Superior temporal gyrus (tissue), 1 donor: ENCODE data around the gene MCM3.

Experiments used
- DNase-seq: peaks from one replicate; pipeline ENCODE4 v3.0.0-alpha.2; 2016; ENCODE audit errors: extremely low spot score

The MCM3 gene

DNA sequence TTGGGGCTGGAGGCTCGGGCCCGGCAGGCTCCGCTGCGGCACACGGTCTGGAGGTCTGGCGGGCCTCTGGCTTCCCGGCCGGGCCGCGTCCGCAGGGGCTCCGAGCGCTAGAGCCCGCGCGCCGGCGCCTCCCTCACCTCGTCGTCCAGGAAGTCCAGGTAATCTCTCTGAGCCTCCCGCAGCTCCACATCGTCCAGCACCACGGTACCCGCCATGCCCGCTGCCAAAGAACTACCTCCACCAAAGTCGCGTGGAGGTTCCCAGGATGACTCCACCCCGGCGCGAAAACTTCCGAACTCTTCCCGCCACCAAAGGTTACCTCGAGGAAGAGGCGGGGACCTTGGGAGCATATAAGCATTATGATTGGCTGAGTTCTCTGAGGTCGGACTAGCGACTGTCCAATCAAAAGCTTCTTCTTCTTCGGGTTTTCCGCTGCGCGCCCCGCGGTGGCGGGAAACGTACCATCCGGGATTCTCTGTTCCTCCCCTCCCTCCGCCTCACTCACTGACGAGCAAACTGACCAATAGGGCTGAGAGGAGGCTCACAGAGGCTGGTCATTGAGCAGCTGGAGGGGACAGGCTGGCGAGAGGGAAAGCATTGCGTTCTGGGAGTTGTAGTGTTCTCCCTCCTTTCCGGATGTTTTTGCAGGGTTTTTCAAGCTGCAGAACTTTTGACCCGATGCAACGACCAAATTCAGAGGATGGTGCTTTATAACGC, at the start of gene MCM3:
MCM3 (minus strand) TSS at position 283 of the 717 bp plus-strand sequence; CDS start at position 215, 68 bp downstream.
- DNase-seq = peak; percentile 100

- DNase-seq = no peak
Observed at GRCh38 chr6:52333840-52334200, 49.3 kb upstream of the MCM3 start.

DNA sequence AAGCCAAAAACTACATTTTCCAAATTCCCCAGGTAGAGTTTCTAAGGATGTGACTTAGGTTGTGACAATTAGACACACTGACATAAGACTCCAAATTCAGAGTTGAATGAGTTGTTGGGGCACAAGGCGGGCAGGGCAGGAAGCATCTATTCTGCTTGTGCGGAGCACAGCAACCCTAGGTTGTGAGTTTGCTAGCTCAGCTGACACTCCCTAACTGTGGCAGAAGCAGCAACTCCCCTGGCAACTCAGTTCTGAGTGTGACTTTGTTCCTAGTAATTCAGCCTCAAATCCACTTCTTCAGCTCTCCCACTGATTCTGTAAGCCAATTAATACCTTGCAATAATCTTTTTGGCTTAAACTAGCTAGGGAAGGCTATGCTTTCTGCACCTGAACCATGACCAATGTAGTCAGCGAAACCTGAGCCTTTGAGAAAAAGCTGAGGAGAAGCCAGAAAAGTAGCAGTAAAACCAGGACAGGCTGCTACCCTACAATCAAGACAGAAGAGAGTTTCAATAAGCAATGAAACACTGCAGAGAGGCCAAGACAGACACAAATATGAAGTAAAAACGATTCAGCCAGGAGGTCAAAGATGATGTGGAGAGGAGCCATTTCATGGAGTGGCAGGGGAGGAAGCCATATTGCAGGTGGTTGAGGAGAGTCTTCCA, 47.4 kb upstream of the MCM3 start:
- no peak for DNase-seq

DNA sequence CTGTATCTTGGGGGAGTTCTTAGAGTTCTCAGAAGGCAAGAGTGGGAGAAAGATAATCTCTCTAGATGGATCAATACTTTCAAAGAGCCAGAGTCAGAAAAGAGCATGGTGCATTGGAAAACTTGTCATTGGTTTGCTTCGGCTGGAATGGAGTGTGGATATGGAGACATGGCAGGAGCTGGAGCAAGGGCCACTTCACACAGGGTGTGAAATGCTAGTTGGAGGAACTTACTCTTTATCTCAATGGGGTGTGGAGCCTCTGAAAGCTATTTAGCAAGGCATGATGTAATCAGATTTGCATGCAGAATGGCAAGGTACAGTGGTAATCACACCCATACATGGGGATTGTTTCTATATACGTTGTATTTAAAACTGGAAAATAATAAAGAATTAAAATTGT, 45.9 kb upstream of the MCM3 start:
- DNase-seq = no peak

DNA sequence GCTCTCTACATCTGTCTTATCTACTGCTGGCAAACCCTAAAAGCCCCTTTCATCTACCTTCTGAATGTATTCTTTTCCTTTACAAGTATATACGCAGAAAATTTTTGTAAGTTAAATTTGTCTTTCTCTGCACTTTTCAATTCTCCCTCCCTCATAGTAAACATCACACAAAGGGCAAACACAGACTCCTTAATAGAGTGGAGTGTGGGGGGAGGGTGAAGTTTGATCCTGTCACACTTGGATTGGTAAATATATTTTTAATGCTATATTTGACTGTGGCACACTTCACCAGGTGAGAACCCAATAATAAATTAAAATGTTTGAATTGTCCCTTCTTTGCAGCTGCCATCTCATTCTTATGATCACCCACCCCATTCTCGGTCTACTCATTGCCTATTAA, 44.2 kb upstream of the MCM3 start:
- no peak for DNase-seq

DNA sequence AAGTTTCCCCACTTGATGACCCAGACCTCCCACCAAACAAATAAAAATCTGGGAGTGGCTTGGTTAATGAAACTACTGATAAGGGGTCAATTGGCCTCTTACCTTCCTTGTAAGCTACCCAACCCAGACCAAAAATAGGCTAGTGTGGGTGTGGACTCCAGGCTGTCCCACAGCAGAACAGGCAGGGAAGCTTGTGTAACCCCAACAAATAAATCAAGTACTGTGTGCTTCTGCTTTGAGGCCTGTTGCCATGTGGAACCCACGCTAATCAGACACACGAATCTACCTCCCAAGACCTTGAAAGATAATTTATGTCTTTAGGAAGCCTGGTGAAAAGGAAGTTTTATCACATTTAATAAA, 43.7 kb upstream of the MCM3 start:
- no peak for DNase-seq

DNA sequence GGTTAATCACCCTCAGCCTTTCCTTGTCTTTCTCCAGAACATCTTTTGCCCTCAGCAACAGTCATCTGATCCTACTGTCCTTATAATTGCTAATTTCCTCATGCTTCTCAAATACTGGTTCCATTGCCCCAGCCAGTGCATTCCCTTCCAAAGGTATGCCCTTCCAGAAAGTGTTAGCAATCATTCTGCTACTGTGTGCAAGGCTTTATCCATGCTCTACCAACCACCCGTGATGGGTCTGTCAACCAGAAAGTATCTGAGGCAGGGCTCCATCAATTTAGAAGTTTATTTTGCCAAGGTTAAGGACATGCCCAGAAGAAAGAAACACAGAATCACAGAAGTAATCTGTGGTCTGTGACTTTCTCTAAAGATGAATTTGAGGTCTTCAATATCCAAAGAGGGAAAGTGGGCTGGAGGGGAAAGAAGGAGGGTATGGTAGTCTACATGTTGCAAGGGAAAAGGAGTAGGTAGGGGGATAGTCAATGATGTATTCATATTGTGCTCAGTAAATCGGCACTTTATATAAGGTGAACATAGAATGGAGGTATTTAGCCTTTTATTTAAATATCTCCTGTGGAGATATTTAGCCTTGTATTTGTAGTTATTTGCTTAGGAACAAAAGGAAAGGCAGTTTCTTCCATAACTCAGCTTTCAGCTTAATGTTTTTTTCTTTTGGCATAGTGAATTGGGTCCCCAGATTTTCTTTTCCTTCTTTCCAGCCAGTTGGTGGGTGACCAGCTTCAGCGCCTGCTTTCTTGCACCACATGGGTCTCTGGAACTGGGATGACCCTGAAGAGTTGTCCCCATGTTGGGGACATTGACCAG, 42.2 kb upstream of the MCM3 start:
- DNase-seq = no peak

DNA sequence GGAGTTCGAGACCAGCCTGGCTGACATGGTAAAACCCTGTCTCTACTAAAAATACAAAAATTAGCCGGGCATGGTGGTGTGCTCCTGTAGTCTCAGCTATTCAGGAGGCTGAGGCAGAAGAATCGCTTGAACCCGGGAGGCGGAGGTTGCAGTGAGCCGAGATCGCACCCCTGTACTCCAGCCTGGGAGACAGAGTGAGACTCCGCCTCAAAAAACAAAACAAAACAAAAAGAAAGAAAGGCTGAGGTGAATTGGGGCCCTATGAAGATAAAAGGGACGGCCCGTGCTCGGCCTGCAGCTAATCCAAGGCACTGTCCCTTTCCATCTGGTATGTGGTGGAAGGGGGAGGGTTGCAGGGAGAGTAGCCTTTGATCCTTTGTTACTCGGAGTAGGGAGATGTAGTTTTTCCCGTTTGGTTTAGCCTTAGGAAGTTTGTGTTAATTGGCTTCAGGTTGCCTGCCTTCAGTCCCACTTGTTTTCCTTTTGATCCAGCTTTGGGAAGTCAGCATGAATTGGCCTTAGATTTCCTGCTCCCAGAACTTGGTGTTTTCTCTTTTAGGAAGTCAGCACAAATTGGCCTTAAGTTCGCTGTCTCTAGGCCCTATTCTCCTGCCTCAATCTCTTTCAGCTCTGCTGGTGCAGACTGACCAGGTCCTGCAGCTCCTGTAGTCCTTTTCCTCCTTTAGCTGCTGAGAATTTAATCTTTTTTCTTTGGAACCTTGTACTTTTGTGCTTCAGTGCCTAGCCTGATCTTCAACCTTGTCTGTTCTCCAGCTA, 41.3 kb upstream of the MCM3 start:
- no peak for DNase-seq

DNA sequence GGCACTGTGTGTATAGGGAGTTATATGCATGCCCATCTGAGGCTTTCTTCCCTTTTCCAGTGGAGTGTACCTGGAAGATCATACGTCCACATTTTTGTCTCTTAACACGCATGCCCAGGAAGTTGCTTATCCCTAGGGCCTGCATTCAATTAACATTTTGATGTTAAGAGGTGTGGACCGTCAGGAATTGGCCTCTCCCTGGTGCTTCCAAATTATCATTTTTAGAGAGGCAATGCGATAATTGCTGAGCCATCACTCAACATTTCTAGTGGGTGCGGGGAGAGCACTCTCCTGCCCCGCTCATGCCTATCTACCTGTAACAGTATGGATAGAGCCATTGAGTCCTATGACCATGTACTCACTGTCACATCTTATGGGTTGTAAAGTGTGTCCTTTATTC, 39.6 kb upstream of the MCM3 start:
- DNase-seq = no peak

DNA sequence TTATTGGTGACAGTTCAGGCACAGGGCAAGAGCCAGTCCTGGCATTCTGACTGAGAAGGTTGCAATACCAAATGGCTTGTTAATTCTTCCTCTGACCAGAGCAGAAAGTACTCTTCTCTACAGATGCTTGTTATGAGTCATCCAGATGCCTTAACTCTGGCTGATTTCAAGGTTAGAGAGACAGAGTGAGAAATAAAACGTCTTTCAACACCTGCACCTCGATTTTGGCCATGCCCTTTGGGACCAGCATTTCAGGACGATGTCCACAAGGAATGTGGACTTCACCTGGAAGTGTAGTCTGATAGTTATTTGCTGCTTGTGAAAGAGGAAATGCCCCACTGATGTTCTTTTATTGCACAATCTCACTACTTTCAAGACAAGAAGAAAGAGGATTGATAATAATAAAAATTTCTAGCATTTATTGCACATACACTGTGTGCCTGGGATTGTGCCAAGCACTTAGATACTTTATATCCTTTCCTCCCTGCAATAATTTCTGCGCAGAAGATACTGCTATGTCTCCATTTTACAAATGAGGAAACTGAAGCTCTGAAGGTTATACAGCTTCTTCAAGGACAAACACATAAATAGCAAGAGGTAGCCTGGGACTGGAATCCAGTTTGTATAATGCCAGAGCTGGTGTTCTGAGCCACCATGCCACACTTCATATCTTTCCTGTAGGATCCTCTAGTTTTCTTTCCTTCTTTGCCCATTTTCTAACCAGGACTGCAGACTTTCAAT, 33.5 kb upstream of the MCM3 start:
- DNase-seq = no peak

GRCh38 chr6:52317211-52317610, 32.7 kb upstream of the MCM3 start:
- DNase-seq = no peak

DNA sequence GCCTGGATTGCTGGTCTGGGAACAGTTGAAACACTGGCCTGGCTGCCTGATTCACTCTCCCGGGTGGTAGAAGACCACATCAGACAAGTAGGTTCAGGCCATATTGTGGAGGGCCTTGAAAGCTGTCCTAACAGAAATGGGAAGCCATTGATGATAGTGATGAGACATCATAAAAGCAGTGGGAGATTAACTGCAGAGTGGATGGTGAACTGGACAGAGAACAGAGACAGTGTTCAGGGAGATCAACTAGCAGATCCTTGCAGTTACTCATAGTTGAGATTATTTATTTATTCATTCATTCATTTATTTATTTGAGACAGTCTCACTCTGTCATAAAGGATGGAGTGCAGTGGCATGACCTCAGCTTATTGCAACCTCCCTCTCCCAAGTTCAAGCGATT, 30.2 kb upstream of the MCM3 start:
- no peak for DNase-seq

- peak; percentile 68 for DNase-seq
Observed at GRCh38 chr6:52312461-52312860, 27.9 kb upstream of the MCM3 start.

GRCh38 chr6:52310932-52311331, 26.4 kb upstream of the MCM3 start:
- peak; percentile 75 for DNase-seq

GRCh38 chr6:52307900-52308372, 23.4 kb upstream of the MCM3 start:
- DNase-seq = no peak

DNA sequence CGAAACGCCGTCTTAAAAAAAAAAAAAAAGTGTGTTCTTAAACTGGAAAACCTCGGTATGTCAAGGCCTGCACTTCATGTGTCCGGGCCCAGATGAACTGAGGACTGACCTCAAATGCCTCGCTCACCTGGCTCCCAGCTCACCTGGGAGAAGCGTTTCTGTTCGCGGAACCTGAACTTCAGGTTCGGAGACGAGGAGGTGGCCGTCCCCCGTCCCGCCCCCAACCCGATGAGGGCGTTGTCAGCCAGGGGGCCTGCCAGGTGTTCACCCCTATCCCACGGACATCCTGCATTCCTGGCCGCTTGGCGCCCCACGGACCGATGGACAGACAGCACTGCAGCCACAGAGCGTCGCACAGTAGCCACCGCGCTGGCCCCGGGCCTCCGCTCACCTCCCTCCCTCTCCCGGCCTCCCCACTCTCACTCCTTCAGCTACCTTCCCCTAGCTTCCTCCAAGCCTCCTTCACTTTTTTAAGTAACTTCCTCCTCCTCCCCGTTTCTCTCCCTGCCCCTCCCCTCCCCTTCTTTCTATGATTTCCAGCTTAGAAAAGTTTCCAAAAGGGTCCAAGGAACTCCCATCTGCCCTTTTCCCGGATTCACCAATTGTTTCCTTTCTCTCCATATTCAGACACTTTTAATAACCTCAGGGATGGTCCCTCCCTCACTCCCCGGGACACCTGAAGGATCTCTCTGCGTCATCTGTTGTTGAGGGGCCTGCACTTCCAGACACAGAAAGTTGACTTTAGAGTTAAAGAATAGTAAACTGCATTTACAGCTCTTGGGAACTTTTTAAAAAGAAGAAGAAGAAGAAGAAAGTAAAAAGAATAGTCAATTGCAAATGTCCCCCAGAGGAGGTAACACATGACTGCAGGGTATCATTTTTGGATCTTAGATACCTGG, 22.7 kb upstream of the MCM3 start:
- DNase-seq = no peak

DNA sequence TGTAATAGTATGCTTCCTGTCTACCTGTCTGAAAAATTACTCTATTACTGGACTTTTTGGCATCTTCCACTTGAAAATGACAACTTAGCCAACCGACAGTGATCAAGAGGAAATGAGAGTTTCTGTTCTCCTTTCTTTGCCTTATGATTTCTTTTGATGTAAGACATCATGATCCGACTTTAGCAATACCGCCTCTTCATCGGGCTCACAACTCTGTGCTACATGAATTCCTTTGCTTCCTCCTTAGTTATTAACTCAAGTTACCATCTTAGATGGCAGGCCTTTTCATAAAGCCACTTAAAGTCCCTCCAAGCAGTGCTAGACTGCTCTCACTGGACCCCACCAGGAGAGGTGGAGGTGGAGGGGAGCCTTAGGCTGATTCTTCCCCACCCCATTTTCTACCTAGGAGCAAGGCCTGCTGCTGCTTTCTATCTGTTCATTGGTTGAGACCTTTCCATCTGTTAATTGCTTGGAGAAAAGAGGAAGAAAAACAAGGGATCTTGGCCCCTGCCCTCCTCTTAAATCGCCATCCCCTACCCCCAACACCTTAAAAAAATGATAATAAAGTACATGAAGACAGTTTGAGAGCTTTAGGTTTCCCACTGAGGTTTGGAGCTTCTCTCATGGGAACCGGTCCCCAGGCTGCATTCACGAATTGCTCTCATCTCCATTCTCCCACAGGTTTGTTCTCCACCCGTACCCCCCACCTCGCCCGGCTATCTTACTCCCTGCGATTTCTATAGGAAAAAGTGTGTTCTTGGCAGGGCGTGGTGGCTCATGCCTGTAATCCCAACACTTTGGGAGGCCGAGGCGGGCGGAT, 21.6 kb upstream of the MCM3 start:
- DNase-seq = peak; percentile 53

- DNase-seq = peak; percentile 30
Observed at GRCh38 chr6:52305411-52305810, 20.9 kb upstream of the MCM3 start.

DNA sequence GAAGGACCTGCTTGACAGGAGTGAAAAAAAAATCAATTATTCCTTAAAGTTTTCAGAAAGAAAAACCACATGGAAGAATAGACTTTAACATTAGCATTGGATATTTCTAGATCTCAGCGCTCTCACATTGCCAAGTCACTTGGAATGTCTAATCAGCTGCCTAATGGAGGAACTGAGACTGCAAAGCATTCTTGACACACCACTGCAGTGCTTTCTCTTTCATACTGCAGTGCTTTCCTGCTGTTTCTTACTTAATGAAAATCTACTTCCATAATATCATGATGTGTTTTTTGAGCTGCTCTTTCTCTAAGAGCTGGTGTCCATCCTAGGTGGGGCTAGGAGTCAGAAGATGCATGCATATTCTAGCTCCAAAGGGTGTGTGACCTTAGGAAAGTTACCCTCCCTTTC, 20.4 kb upstream of the MCM3 start:
- DNase-seq = peak; percentile 57
